Sigmoid colon (tissue), 3 donors: ENCODE results near the gene YARS1.

Experiments
- POLR2A ChIP-seq, 2 donors: fragments of 450-650 bp; IDR thresholded peaks; one replicate each; pipeline ENCODE4 v1.6.1; 2016; ENCODE audit warnings: antibody characterized with exemption in 2 of 2, mild to moderate bottlenecking in 2 of 2, moderate library complexity in 2 of 2
- TF ChIP-seq, protein P1 (sequence below), 4 experiments: fragments of 450-650 bp in 3 of 4; fragments of 200-600 bp in 1 of 4; IDR thresholded peaks; one replicate each; pipeline ENCODE4 v1.5.1; 2016 to 2019; ENCODE audit warnings: antibody characterized with exemption in 4 of 4, mild to moderate bottlenecking in 3 of 4, moderate library complexity in 2 of 4

DNA sequence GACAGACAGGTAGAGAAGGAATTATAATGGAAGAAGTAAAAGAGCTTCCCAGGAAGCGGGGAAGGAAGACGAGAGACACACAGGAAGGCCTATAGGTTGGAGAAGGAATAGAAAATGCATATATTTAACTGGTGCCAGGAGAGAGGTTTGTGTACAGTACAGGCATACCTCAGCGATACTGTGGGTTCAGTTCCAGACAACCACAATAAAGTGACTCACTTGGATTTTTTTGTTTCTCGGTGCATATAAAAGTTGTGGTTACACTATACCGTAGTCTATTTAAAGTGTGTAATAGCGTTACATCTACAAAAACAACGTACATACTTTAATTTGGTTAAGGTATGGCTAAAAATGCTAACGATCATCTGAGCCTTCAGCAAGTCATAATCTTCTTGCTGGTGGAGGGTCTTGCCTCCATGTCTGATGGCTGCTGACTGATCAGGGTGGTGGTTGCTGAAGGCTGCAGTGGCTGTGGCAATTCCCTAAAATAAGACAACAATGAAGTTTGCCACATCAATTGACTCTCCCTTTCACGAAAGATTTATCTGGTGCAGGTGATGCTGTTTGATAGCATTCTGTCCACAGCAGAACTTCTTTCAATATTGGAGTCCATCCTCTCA is 16.0 kb downstream of the YARS1 start:
- TF ChIP-seq, protein P1, sequence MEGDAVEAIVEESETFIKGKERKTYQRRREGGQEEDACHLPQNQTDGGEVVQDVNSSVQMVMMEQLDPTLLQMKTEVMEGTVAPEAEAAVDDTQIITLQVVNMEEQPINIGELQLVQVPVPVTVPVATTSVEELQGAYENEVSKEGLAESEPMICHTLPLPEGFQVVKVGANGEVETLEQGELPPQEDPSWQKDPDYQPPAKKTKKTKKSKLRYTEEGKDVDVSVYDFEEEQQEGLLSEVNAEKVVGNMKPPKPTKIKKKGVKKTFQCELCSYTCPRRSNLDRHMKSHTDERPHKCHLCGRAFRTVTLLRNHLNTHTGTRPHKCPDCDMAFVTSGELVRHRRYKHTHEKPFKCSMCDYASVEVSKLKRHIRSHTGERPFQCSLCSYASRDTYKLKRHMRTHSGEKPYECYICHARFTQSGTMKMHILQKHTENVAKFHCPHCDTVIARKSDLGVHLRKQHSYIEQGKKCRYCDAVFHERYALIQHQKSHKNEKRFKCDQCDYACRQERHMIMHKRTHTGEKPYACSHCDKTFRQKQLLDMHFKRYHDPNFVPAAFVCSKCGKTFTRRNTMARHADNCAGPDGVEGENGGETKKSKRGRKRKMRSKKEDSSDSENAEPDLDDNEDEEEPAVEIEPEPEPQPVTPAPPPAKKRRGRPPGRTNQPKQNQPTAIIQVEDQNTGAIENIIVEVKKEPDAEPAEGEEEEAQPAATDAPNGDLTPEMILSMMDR (IDR thresholded peaks at IDR 0.05) = no peak
- TF ChIP-seq POLR2A (IDR thresholded peaks at IDR 0.05) = no peak
